A673 (cell line): ENCODE results near the gene DLEU7.

Experiments
- EZH2 ChIP-seq: fragments of 200-600 bp; sonication (generic); IDR thresholded peaks from 2 replicates; pipeline ENCODE4 v1.6.1; 2017; ENCODE audit warnings: borderline replicate concordance, low read depth, mild to moderate bottlenecking, mixed read lengths, antibody characterized with exemption, low read length; ENCODE audit not compliant: poor library complexity, severe bottlenecking
- TF ChIP-seq, protein P1 (sequence below): fragments of 300-800, 200-600 bp; sonication (generic); conservative IDR thresholded peaks from 2 replicates; pipeline ENCODE4 v1.5.1; 2017; ENCODE audit warnings: low read depth, mild to moderate bottlenecking, antibody characterized with exemption, low read length, moderate library complexity, mixed read lengths

DNA sequence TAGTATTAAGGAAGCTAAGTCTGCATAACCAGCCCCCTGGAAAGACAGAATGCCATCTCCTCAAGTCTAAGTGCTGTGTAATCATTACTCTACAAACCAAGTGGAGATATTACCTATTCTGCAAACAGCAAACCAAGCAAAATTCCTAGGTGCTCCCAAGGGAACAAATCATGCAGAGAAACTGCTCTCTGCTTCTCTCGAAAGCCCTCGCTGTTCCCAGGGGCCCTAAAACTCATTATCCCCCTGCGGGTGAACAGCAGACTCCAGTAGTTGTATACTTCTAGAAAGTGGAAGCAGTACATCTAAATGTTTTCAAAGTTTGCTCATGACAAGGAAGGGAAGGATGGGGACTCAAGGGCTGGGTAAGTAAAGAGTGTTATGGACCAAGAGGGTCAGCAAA lies 3.2 kb downstream of the DLEU7 start:
- TF ChIP-seq, protein P1, sequence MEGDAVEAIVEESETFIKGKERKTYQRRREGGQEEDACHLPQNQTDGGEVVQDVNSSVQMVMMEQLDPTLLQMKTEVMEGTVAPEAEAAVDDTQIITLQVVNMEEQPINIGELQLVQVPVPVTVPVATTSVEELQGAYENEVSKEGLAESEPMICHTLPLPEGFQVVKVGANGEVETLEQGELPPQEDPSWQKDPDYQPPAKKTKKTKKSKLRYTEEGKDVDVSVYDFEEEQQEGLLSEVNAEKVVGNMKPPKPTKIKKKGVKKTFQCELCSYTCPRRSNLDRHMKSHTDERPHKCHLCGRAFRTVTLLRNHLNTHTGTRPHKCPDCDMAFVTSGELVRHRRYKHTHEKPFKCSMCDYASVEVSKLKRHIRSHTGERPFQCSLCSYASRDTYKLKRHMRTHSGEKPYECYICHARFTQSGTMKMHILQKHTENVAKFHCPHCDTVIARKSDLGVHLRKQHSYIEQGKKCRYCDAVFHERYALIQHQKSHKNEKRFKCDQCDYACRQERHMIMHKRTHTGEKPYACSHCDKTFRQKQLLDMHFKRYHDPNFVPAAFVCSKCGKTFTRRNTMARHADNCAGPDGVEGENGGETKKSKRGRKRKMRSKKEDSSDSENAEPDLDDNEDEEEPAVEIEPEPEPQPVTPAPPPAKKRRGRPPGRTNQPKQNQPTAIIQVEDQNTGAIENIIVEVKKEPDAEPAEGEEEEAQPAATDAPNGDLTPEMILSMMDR: no peak
- no peak for TF ChIP-seq EZH2
